Neural cell (in vitro differentiated cells): ENCODE data around the gene IWS1. TPM values are rescaled to one million over a fixed set of nuclear protein-coding genes. Genes with fewer than 3 reads are reported as not detected.

Experiments used
- H2AFZ ChIP-seq: fragments of 200-600, 300-800 bp; sonication (generic), shearing (Covaris generic); 2 replicates; pipeline ENCODE4 v1.6.0; 2014; ENCODE audit warnings: low read depth, mild to moderate bottlenecking, antibody characterized with exemption, low read length, moderate library complexity
- H3F3A ChIP-seq: fragments of 200-600 bp; shearing (Covaris generic); 2 replicates; pipeline ENCODE4 v1.6.1; 2016; ENCODE audit warnings: mild to moderate bottlenecking, moderate library complexity, mixed read lengths, antibody characterized with exemption, low read length; ENCODE audit not compliant: insufficient read depth, poor library complexity, severe bottlenecking
- H3K27ac ChIP-seq: fragments of 200-600, 300-800 bp; sonication (generic), shearing (Covaris generic); 2 replicates; pipeline ENCODE4 v1.5.1; 2014; ENCODE audit warnings: mild to moderate bottlenecking, low read length, moderate library complexity
- H3K27me3 ChIP-seq: fragments of 300-800, 200-600 bp; sonication (generic), shearing (Covaris generic); 2 replicates; pipeline ENCODE4 v1.6.0; 2014; ENCODE audit warnings: mild to moderate bottlenecking, low read depth, low read length, moderate library complexity; ENCODE audit not compliant: insufficient read depth
- H3K36me3 ChIP-seq: fragments of 300-800, 200-600 bp; sonication (generic), shearing (Covaris generic); 2 replicates; pipeline ENCODE4 v1.5.1; 2014; ENCODE audit warnings: mild to moderate bottlenecking, antibody characterized with exemption, low read length, moderate library complexity; ENCODE audit not compliant: insufficient read depth
- H3K4me2 ChIP-seq: fragments of 300-800, 200-600 bp; sonication (generic), shearing (Covaris generic); 2 replicates; pipeline ENCODE4 v1.6.0; 2014; ENCODE audit warnings: mild to moderate bottlenecking, low read length
- H3K4me3 ChIP-seq: fragments of 300-800, 200-600 bp; sonication (generic), shearing (Covaris generic); 2 replicates; pipeline ENCODE4 v1.5.1; 2014; ENCODE audit warnings: mild to moderate bottlenecking, low read length, moderate library complexity
- H3K79me2 ChIP-seq: fragments of 200-600 bp; shearing (Covaris generic); replicated peaks from 2 replicates; pipeline ENCODE4 v1.6.0; 2014; ENCODE audit warnings: mild to moderate bottlenecking, low read length, moderate library complexity; ENCODE audit not compliant: insufficient read depth
- H3K9ac ChIP-seq: fragments of 300-800, 200-600 bp; sonication (generic), shearing (Covaris generic); 2 replicates; pipeline ENCODE4 v1.6.1; 2016; ENCODE audit warnings: mild to moderate bottlenecking, low read length, mixed read lengths
- H3K9me2 ChIP-seq: fragments of 200-600 bp; shearing (Covaris generic); 2 replicates; pipeline ENCODE4 v1.6.1; 2016; ENCODE audit warnings: mild to moderate bottlenecking, low read length, mixed read lengths; ENCODE audit not compliant: insufficient read depth
- H3K9me3 ChIP-seq: fragments of 200-600, 300-800 bp; sonication (generic), shearing (Covaris generic); 2 replicates; pipeline ENCODE4 v1.6.1; 2016; ENCODE audit warnings: mild to moderate bottlenecking, mixed run types, low read length, moderate library complexity, mixed read lengths
- H4K20me1 ChIP-seq: fragments of 200-600 bp; shearing (Covaris generic); 2 replicates; pipeline ENCODE4 v1.6.1; 2016; ENCODE audit warnings: mild to moderate bottlenecking, mixed run types; ENCODE audit not compliant: insufficient read depth
- CTCF ChIP-seq: fragments of 450-650 bp; IDR thresholded peaks from 2 replicates; pipeline ENCODE4 v1.5.1; 2014; ENCODE audit warnings: antibody characterized with exemption, mild to moderate bottlenecking, moderate library complexity; ENCODE audit not compliant: poor library complexity, severe bottlenecking
- EP300 ChIP-seq: fragments of 450-650 bp; conservative IDR thresholded peaks from 2 replicates; pipeline ENCODE4 v1.6.1; 2014; ENCODE audit warnings: antibody characterized with exemption, mild to moderate bottlenecking, moderate library complexity; ENCODE audit not compliant: poor library complexity, severe bottlenecking
- EZH2 ChIP-seq: fragments of 200-600, 300-800 bp; shearing (Covaris generic), sonication (generic); IDR thresholded peaks from 2 replicates; pipeline ENCODE4 v1.6.1; 2014; ENCODE audit warnings: antibody characterized with exemption, low read length, borderline replicate concordance, mild to moderate bottlenecking; ENCODE audit not compliant: insufficient read depth, poor library complexity, severe bottlenecking
- MXI1 ChIP-seq: fragments of 450-650 bp; conservative IDR thresholded peaks from 2 replicates; pipeline ENCODE4 v1.6.1; 2014; ENCODE audit warnings: antibody characterized with exemption, mild to moderate bottlenecking; ENCODE audit not compliant: poor library complexity, severe bottlenecking
- POLR2AphosphoS5 ChIP-seq: IDR thresholded peaks from 2 replicates; pipeline ENCODE4 v1.6.1; 2012
- RAD21 ChIP-seq: fragments of 450-650 bp; conservative IDR thresholded peaks from 2 replicates; pipeline ENCODE4 v1.6.1; 2014; ENCODE audit warnings: antibody characterized with exemption, mild to moderate bottlenecking, moderate library complexity
- SMC3 ChIP-seq: fragments of 450-650 bp; conservative IDR thresholded peaks from 2 replicates; pipeline ENCODE4 v1.6.1; 2014; ENCODE audit warnings: antibody characterized with exemption, mild to moderate bottlenecking, moderate library complexity; ENCODE audit not compliant: poor library complexity
- TAF1 ChIP-seq: IDR thresholded peaks from 2 replicates; pipeline ENCODE4 v1.6.1; 2012; ENCODE audit warnings: low read depth
- polyA plus RNA-seq: library from polyadenylated mRNA; depleted of rRNA; stranded (reverse); fragments of >200 nt; gene quantifications from 2 replicates; pipeline ENCODE4 v1.2.3, GENCODE V29; 2014
- TF ChIP-seq, protein P1 (sequence below): IDR thresholded peaks from 2 replicates; pipeline ENCODE4 v1.6.1; 2012; ENCODE audit warnings: borderline replicate concordance

IWS1 gene
- polyA plus RNA-seq, 1 donor from 2014 or later, result 49.3 TPM

DNA sequence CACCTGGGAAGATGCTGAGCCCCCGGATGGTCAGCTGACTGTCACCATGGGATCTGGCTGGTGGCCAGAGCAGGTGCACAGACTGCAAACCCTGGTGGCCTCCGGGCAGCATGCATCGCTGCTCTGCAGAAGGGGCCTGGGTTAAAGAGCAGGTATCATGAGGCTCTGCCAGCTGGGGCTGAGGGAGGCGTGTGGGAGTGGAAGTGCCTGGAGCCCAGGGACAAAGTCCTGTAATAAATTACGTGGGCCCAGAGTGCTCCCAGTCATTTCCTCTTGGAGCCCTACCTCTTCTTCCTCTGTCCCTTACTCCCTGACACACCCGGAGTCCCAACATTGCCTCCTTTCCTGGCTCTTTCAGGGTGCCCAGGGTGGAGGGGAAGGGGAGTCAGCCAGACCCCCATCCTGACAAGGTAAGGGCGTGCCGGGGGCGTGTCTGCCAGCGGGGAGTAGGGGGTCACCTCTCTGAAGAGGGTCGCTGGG is 9.2 kb upstream of the IWS1 start, which contains the start of gene MYO7B:
MYO7B (plus strand) TSS at position 262 of the 480 bp plus-strand sequence. CDS start 24,040 bp downstream, outside the sequence.
- H3K79me2 ChIP-seq, result no peaks in the 10 kb centered on the region
- H2AFZ ChIP-seq, result no peak within 1 kb of the TSS
- no peak within 1 kb of the TSS for H3K4me2 ChIP-seq
- no peaks in the 10 kb centered on the region for H3K36me3 ChIP-seq
- H4K20me1 ChIP-seq, result no peaks in the 10 kb centered on the region
- no peaks in the 10 kb centered on the region for H3K27me3 ChIP-seq
- TF ChIP-seq TAF1 (no peak), MXI1 (no peak), EP300 (no peak), CTCF (no peak), RAD21 (no peak), POLR2AphosphoS5 (no peak)
- TF ChIP-seq, protein P1, sequence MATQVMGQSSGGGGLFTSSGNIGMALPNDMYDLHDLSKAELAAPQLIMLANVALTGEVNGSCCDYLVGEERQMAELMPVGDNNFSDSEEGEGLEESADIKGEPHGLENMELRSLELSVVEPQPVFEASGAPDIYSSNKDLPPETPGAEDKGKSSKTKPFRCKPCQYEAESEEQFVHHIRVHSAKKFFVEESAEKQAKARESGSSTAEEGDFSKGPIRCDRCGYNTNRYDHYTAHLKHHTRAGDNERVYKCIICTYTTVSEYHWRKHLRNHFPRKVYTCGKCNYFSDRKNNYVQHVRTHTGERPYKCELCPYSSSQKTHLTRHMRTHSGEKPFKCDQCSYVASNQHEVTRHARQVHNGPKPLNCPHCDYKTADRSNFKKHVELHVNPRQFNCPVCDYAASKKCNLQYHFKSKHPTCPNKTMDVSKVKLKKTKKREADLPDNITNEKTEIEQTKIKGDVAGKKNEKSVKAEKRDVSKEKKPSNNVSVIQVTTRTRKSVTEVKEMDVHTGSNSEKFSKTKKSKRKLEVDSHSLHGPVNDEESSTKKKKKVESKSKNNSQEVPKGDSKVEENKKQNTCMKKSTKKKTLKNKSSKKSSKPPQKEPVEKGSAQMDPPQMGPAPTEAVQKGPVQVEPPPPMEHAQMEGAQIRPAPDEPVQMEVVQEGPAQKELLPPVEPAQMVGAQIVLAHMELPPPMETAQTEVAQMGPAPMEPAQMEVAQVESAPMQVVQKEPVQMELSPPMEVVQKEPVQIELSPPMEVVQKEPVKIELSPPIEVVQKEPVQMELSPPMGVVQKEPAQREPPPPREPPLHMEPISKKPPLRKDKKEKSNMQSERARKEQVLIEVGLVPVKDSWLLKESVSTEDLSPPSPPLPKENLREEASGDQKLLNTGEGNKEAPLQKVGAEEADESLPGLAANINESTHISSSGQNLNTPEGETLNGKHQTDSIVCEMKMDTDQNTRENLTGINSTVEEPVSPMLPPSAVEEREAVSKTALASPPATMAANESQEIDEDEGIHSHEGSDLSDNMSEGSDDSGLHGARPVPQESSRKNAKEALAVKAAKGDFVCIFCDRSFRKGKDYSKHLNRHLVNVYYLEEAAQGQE, result no peak
- H3K27ac ChIP-seq, result no peak within 1 kb of the TSS
- H3K4me3 ChIP-seq, result no peak within 1 kb of the TSS
- no peaks in the 10 kb centered on the region for H3K9me2 ChIP-seq
- H3K9me3 ChIP-seq, result no peaks in the 10 kb centered on the region
- H3K9ac ChIP-seq, result no peak within 1 kb of the TSS
- no peaks in the 10 kb centered on the region for H3F3A ChIP-seq

DNA sequence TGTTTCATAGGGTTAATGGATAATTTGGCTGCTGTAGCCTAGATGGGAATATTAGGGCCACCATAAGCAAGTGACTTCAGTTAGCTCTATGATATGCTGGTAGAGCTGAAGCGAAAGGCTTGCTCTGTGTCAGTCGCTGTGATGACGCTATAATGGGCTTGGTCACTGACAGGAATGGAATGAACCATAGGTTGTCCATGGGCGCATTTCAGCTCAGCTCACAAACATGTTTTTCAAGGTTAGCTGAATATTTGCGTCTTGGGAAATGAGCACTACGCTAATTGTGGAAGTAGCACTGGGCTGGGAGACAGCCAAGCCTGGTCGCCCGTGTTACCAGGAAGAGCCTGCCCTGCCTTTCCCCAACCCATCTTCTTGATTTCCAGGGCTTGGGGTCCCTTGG is 6.0 kb upstream of the IWS1 start:
- Histone ChIP-seq H3F3A (peaks cover 5% of the 10 kb centered on the region), H3K9me2 (no peaks in the 10 kb centered on the region), H3K4me2 (no peak overlapping the region), H3K9ac (no peak overlapping the region), H3K79me2 (no peaks in the 10 kb centered on the region), H3K27ac (no peak overlapping the region), H2AFZ (no peak overlapping the region), H3K27me3 (no peaks in the 10 kb centered on the region), H3K9me3 (no peaks in the 10 kb centered on the region), H4K20me1 (no peaks in the 10 kb centered on the region), H3K4me3 (no peak overlapping the region), H3K36me3 (no peaks in the 10 kb centered on the region)
- TF ChIP-seq SMC3, result no peak
- TF ChIP-seq MXI1, result no peak
- no peak for TF ChIP-seq TAF1
- TF ChIP-seq RAD21, result no peak
- TF ChIP-seq CTCF, result no peak
- TF ChIP-seq, protein P1, result no peak
- no peak for TF ChIP-seq EZH2
- TF ChIP-seq POLR2AphosphoS5, result no peak
- no peak for TF ChIP-seq EP300
